ENCODE data around the gene PCK1.

Gene PCK1

GRCh38 chr20:57561356-57562279 is 708 bp downstream of the PCK1 start:
- no peak for FAIRE-seq

- no peak for FAIRE-seq
Observed at GRCh38 chr20:57562541-57563465, 1.9 kb downstream of the PCK1 start.

- no peak for FAIRE-seq
Observed at GRCh38 chr20:57563522-57563921, 2.6 kb downstream of the PCK1 start.

GRCh38 chr20:57564180-57564802 is 3.4 kb downstream of the PCK1 start:
- no peak for FAIRE-seq

GRCh38 chr20:57564951-57565642 is 4.2 kb downstream of the PCK1 start:
- FAIRE-seq = no peak

- no peak for FAIRE-seq
Observed at GRCh38 chr20:57566399-57566798, 5.5 kb downstream of the PCK1 start.

GRCh38 chr20:57566803-57567459 is 6.0 kb downstream of the PCK1 start:
- no peak for FAIRE-seq

- no peak for FAIRE-seq
Observed at GRCh38 chr20:57567471-57568079, 6.7 kb downstream of the PCK1 start.

GRCh38 chr20:57568088-57568896 is 7.4 kb downstream of the PCK1 start:
- FAIRE-seq = no peak

GRCh38 chr20:57568960-57569359 is 8.1 kb downstream of the PCK1 start:
- no peak for FAIRE-seq

- no peak for FAIRE-seq
Observed at GRCh38 chr20:57570145-57570850, 9.4 kb downstream of the PCK1 start.

GRCh38 chr20:57570920-57571319 is 10.0 kb downstream of the PCK1 start:
- FAIRE-seq = no peak

- no peak for FAIRE-seq
Observed at GRCh38 chr20:57571782-57572416, 11.0 kb downstream of the PCK1 start.

- no peak for FAIRE-seq
Observed at GRCh38 chr20:57573242-57573641, 12.3 kb downstream of the PCK1 start.

GRCh38 chr20:57573894-57574293 is 13.0 kb downstream of the PCK1 start:
- FAIRE-seq = no peak

- no peak for FAIRE-seq
Observed at GRCh38 chr20:57574954-57575353, 14.0 kb downstream of the PCK1 start.

- FAIRE-seq = no peak
Observed at GRCh38 chr20:57576002-57576401, 15.1 kb downstream of the PCK1 start.

- FAIRE-seq = no peak
Observed at GRCh38 chr20:57576617-57577550, 16.0 kb downstream of the PCK1 start.
